Melanocyte of skin (primary cell): Measurements from ENCODE around the gene TWF1. TPM values are rescaled to one million over a fixed set of nuclear protein-coding genes. Genes with fewer than 3 reads are reported as not detected.

ENCODE experiments used
- total RNA-seq, 2 donors: library from RNA; depleted of rRNA; stranded (reverse); fragments of >200 nt; gene quantifications; 2 replicates each; pipeline ENCODE4 v1.2.3, GENCODE V29; 2012

TWF1 gene
- 100 to 1,000 TPM; 113 to 128 TPM for total RNA-seq

DNA sequence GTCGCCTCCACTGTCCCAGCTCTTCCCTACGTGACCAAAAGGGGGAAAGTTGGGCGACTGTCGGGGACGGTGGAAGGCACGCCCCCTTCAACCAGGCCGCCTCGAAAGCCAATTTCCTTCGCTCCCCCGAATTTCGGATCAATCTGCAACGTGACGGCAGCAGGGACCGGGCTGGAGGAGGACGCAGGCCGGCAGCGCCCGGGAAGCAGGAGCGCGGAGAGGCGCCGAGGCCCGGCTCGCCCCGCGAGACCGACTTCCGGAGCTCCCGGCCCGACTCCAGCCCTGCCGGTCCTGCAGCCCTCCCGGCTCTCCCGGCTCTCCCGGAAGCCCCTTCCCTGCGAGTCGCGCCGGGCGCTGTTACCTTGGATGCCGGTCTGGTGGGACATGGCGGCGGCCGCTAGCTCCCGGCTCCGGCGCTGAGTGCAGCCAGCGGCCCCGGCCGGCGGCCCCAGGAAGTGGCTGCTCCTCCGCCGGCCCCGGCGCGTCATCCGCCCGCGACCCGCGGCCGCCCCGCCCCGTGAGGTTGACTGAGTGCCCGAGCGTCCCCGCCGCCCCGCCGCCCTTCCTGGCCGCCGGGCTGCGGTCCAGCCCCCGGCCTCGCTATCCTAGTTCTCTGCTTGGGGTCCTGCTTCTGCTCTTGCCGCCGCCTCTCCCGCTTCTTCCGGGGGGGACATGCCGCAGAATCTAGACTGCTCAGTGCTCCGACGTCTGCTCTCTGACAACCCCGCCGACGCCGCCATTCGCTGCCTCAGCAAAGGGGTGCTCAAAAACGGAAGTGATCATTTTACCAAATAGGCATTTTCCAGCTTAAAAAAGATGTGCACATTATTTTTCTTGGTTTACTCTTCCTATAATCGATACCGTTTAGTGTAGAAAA, at the start of gene TWF1:
Gene TWF1, minus strand, starts transcription at position 458 of the 877 bp plus-strand sequence. Its CDS starts 72 bp downstream, at position 386.

GRCh38 chr12:43835656-43836474, 29.7 kb upstream of the TWF1 start, which contains the start of gene TMEM117:
TMEM117 (plus strand) TSS chr12:43836081.

GRCh38 chr12:43758728-43759563, 47.2 kb downstream of the TWF1 start, which contains the start of the genes IRAK4 and PUS7L:
IRAK4 (plus strand) TSS chr12:43758951; CDS start chr12:43768112, 9,161 bp downstream.
PUS7L (minus strand) TSS chr12:43758790; CDS start chr12:43755245, 3,545 bp downstream.

Other genes starting within 250 kb of the TWF1 start
- 10 to 100 TPM in 1 of 2 donors, 1 to 10 TPM in 1; 10.0 to 10.3 TPM for gene PUS7L, start 47.5 kb downstream of the TWF1 start, total RNA-seq
- 10 to 100 TPM; 15.5 to 19.6 TPM for gene IRAK4, start 47.4 kb downstream of the TWF1 start, total RNA-seq
- 10 to 100 TPM; 14.7 to 26.5 TPM for gene TMEM117, start 29.8 kb upstream of the TWF1 start, total RNA-seq